HUDEP-2 (cell line): ENCODE measurements around the gene S100G.
A peak's percentile ranks its signal among the peaks of the same experiment; 100 is the strongest.
"Not testable (repeated sequence)": the region's sequence is repeated elsewhere in the genome, so short reads cannot be mapped to it uniquely, and the experiment has no call there.

ENCODE experiments used
- DNase-seq, 76 experiments: peaks; one replicate each; lab custom pipeline; 2025; ENCODE audit not compliant: unreplicated experiment in 76 of 76; lab: John Stamatoyannopoulos, UW

Gene S100G, protein sequence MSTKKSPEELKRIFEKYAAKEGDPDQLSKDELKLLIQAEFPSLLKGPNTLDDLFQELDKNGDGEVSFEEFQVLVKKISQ

DNA sequence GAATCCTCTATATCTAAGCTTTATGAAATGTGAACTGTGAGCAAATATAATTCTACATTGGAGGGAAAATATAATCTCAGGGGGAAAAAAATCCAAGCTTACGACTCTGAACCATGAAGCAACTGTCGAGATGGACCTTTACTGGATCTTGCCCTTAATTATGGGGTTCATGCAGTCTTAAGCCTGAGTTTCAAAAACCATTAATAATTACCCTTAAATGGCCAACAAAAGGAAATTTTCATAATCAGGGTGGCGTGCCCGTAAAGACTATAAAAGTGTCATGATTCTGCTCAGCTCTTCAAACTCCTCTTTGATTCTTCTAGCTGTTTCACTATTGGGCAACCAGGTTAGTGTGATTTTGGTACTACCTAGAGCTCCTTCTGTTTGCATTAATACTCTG is at the start of gene S100G:
Gene S100G (plus strand): TSS at position 301 of the 400 bp plus-strand sequence. CDS start 849 bp downstream, outside the sequence.
- DNase-seq: no peak

DNA sequence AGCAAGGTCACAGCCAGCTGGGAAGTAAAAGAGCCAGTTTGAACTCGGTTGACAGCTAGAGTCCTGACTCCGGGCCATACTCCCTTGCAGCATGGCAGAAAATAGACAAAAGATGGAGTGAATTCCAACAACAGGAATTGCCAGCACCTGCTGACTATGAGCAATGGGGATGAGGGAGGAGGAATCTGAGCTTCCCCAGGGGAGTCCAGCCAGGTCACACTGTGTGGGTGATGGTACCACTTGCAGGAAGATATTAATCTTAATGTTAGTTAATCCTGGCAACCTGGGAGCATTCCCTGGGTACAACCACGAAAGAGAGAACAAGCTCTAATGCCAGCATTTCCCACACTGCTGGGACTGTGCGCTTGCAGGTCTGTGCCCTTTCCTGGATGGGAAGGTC is 48.1 kb upstream of the S100G start:
- DNase-seq: no peak

DNA sequence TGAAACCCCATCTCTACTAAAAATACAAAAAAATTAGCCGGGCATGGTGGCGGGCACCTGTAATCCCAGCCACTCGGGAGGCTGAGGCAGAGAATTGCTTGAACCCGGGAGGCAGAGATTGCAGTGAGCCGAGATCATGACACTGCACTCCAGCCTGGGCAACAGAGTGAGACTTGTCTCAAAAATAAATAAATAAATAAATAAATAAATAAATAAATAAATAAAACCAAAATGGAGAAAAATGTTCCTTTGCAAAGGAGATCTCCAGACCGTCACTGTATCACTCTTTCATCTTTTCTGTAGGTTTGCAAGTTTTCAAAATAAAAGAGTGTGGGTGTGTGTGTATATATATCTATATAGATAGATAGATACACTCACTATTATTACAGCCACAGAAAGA is 46.7 kb upstream of the S100G start:
- DNase-seq: not testable (repeated sequence)

DNA sequence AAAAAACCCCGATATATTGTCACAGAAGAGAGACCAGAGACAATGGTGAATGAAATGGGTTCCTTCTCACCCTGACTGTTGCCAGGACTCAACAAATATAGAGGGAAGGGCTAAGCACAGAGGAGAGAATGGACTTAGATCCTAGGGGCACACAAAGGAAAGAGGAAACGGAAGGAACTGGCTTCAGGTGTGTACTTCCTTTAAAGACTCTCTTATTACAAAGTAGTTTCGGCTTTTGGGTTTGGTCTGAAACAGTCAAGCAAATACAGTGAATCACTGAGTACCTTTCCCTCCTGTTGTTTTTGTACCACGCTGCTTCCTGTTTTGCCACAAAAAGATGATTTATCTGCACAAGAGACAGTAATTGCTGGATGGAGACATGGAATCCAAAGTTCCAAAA is 46.1 kb upstream of the S100G start:
- no peak for DNase-seq

DNA sequence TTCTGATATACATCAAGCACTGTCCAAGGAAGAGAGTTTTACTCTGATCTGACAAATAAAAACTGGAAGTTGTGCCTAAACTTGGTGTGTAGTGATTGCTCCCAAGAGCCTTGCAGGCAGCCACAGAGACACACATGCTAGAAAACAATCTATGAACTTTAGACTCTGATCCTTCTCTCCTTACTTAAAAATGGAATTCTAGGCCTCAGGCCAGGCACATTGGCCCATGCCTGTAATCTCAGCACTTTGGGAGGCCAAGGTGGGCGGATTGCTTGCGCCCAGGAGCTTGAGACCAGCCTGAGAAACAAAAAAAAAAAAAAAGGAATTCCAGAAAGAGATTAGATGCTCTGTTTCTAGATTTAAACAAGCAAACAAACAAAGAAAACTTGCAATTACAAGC is 45.6 kb upstream of the S100G start:
- DNase-seq: no peak

DNA sequence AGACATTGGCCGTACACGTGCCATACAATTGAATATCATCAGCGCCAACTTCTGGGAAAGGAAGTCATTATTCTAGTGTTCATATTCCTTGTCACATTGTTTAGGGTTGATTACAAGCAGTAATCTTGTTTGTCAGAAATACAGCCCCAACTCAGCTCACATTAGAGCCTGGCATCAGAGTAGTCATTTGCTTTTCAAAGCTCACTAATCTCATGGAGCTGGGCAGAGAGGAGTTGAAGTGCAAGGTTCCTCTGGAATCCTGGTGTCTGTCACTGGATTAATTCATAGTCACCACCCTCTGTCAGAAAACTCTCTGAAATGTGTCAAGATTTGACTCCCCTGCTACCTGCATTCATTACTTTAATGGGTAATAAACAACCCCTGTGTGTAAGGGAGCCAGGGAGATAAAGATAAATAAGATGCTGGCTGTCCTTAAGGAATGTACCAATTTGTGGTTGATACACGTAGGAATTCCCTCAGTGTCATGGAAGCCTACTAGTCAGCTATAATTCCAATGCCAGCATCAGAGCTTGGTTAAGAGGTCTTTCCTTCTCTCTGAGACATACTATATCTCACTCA is 43.7 kb upstream of the S100G start:
- DNase-seq: no peak

DNA sequence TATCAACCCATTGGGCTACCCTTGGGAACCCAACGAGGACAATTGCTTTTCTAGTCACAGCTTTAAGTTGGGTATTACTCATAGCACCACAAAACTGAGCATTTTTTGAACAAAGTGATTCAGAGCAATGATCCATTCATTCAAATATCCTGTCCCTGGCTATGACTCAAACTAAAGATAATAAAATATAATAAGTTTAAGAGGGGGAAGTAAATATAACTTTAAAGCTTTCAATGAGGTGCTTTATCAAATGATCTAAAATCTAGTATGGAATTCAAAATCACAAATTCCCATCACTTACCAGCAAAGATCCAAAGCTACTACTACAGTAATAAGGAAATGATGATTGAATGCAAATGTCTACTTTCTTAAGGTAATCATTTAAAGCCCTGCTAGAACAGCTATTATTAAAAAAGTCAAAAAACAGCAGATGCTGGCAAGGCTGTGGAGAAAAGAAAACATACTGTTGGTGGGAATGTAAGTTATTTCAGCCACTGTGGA is 39.8 kb upstream of the S100G start:
- no peak for DNase-seq

DNA sequence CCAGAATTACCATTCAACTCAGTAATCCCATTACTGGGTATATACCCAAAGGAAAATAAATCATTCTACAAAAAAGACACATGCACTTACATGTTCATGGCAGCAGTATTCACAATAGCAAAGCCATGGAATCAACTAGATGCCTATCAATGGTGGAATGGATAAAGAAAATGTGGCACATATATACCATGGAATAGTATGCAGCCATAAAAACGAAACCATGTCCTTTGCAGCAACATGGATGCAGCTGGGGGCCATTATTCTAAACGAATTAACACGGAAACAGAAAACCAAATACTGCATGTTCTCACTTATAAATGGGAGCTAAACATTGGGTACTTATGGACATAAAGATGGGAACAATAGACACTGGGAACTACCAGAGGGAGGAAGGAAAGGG is 39.3 kb upstream of the S100G start:
- DNase-seq: not testable (repeated sequence)

DNA sequence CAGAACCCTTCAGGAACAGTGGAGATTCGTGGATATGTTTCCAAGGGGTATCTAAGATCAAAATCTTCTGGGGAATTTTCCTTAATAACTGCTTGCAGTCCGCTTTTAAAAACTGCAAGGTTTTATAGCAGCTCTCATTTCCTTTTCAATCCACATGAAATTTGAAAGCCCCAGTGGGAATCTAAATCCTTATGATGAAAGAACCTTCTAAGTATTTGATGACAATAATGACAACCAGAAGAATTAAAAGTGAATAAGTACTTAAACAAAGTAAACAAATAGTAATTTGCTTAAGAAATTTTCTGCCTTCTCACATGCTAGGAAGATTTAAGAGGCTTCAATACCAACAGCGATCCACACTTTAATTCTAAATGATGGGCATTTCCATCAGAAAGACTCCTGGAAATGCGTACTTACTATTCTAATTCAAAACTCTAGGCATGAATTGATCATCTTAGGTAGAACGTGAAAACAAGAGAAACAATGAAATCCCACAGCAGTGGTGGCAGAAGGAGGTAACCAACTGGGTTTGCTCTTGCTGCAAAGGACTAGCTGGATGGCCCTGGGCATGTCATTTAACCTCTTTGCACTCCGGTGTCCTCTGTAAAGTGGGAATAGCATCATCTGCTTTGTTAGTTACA is 37.6 kb upstream of the S100G start:
- no peak for DNase-seq

DNA sequence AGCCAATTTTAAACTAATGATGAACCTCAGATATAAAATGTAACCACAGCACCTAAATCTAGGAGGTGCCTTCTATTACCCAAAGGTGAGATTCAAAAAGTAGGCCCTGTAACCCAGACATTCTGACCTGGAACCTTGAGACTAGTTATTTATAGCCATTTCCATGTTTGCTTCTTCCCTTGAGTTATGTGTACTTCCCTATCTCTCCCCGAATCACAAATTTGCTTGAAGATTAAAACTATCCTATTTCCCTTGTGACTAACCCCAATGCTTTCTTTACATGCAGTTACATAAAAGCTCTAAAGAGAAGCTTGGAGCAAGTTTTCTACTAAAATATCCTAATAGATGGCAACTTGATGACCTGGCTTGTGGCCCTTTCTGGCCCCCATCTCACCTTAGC is 32.6 kb upstream of the S100G start:
- no peak for DNase-seq

DNA sequence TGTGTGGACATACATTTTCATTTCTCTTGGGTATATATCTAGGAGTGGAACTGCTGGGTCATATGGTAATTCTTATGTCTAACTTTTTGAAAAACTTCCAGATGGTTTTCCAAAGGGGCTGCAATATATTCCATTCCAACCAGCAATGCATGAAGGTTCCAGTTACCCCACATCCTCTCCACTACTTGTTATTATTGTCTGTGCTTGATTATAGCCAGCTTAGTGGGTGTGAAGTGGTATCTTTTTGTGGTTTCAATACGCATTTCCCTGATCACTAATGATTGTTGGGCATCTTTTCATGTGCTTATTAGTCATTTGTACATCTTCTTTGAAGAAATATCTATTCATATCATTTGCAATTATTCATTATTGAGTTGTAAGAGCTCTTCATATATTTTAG is 31.5 kb upstream of the S100G start:
- no peak for DNase-seq

DNA sequence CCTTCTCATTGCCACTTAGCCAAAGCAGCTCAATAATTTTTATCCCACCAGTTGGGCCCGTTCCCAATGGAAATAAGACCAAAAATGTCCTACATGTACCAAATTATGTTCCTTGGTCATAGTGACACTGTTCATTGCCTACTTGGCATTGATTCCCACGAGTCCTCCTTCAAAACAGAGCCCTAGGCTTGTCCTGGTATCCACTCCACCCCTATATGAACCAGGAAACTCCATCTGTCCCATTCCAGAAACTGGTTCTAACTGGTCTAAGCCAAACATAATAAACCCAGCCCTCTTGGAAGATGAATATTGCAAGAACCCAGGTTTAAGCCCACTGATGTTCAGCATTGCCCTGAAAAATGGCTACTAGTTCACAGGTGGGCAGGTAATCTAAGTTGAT is 30.9 kb upstream of the S100G start:
- no peak for DNase-seq

DNA sequence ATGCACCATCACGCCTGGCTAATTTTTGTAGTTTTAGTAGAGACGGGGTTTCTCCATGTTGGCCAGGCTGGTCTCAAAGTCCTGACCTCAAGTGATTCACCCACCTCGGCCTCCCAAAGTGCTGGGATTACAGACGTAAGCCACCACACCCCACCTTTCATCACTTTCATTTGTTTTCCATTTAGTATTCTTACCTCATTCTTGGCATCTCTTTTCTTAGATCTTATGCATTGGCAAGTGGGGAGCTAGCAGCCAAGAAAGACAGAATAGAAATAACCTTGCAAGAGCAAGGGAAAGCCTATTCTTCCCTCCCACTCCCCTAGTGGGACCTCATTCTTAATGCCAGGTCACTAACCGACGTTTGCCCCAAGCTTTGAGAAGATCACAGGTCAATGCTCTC is 21.4 kb upstream of the S100G start:
- peak in 1 of 76 experiments; percentile 34 for DNase-seq

DNA sequence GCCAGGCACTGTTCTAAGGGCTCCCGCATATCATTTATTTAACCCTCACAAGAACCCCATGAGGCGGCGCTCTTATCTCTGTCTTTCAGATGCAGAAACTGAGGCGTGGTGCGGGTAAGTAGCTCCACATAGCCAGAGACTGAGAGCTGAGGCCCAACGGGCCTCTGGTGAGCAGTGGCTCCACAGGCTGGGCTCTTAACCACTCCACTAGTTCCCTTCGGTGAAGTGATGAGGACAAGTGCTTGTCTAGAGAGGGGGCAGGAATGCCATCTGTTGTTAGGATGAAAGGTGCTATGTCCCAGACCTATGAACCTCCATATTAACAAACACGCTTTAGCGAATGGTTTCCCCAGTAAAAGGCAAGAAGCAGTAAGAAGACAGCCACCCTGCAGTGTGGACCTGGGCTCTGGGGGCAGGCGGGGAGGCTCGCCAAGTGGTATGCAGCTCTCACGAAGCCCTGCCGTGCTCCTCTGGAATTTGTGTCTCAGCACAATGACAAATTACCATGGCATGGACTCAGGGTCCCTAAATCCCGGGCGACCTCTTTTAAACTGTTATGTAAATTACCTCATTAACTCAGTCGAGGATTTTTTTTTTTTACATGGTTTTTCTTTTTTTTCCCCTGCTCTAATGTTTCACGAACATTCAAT is 20.9 kb upstream of the S100G start:
- DNase-seq: peak in 74 of 76 experiments; percentile 6 to 85 (median 64)

DNA sequence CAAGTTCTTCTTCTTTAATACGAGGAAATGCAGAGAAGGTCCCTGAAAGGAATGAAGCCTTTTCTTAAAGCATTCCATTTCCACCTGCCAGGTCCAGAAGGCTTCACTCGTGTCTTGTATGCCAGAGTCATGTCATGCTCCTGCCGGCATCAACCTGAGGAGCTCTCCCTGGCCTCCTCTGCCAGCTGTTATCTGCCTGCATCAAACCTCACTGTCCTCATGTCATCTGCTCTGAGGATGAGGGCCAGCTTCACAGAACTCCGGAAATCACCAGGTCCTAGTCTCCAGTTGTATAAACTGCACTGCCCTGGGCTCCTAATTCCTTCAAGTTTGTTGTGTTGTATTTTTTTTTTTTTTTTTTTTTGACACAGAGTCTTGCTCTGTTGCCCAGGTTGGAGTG is 20.0 kb upstream of the S100G start:
- DNase-seq: peak in 66 of 76 experiments; percentile 0 to 59 (median 22)

DNA sequence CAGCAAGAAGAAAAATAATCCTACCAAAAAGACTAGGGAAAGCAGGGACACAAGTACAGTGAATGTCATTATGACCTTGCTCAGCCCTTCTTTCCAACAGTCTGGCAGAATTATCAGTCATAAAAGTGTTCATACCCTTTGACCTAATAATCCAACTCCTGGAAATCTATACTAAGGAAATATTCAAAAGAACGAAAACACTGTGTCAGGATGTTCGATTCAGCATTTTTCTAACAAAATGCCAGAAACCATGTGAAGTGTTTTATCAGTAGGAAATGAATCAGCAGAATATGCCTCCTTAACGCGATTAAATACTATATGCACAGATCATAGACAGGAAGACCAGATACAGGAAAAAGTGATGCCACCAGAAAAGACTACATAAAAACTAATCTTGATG is 16.2 kb upstream of the S100G start:
- peak in 16 of 76 experiments; percentile 0 to 34 (median 4) for DNase-seq

DNA sequence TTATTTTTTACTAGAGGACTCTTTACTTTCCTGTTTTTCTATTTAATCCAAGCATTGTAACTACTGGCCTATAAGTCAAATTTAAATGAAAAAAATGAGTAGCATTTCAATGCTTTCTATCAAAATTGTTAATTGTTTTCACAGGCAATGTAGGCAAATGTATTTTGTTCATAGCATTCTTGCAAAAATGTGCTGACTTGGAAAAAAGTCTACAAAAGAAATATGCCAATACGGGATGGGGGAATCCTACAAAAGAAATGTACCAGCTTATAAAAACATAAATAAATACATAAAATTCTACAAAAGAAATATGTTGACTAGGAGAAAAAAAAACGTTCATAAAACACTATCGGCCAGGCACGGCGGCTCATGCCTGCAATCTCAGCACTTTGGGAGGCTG is 14.9 kb upstream of the S100G start:
- no peak for DNase-seq

DNA sequence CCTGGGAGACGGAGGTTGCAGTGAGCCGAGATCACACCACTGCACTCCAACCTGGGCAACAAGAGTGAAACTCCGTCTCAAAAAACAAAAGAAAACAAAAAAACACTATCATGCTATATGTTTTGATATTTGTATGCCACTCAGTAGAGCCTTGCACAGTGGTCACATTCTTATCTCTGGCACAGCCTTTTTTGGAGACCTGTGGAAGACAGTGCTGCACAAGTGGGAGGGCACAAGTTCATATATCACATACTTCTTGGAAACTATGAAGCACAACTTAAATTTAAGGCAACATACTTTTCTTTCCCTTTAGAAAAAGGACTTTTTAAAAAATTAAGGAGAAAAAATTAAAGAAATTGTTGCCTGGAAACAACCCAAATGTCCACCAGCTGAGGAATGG is 14.4 kb upstream of the S100G start:
- peak in 7 of 76 experiments; percentile 0 to 29 (median 5) for DNase-seq

DNA sequence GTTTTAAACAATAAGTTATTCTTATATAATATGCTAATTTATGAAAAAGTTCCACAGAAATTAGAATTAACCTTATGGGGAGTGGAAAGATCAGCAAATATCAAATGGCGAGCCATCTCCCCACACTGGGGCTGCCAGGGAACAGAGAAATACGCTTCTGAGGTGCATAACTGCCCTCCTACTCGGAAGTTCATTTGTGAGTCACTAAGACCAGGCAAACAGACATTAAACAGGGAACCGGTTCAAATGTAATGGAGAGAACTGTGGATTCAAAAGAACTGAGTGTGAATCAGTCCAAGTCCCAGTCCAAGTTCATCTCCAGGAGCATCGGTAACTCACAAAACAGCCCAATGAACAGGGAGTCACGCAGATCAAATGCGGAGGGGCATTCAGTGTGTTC is 11.4 kb upstream of the S100G start:
- DNase-seq: no peak

DNA sequence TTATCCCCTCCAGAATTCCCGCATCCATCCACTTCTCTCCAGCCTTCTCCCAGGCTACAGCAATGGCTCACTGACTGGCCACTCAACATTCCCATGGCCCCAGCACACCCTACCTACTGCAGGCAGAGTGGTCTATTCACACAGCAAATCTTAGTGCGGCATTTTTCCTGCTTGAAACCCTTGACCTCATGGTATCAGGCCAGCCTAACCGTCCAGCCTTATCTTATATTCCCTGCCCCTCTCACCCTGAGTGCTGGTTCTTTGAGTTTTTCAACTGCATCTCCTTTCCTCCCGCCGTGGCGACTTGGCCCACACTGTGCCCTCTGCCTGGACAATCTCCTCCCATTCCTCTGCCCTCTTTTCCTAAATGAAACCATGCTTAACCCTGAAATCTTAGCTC is 10.0 kb upstream of the S100G start:
- DNase-seq: peak in 1 of 76 experiments; percentile 6

DNA sequence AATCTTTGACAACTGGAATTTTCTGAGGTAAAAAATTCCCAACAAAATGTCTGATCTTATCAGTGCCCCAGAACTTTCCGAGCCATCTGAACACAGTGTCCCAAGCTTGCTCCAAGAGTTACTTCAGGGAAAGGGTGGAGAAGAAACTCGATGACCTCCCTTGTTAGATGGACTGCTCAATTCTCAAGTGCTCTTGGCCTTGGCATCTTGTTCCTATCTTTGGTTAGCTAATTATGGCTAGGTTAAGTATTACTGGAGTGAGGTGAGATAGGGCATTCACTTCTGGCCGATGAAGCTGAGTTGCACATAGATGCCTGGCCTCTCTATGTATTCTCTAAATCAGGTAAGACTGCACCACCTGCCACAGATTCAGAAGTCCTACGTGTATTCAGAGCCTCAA is 9.1 kb upstream of the S100G start:
- DNase-seq: no peak

DNA sequence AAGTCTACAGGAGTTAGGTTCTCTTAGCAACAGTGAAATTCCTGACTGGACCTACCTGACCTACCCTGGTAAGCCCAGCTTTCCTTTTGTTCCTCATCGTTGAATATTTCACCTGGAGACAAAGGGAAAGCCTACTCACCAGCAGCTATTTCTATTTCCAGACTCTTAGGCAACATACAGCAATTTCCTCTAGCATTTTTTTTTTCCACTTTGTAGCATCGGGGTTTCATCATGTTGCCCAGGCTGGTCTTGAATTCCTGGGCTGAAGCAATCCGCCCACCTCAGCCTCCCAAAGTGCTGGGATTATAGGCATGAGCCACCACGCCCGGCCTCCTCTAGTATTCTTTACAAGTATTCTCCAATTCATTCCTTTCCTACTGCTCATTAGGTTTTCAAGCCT is 6.8 kb upstream of the S100G start:
- DNase-seq: no peak
